ENCODE data around the gene FOXN3. TPM values are rescaled to one million over a fixed set of nuclear protein-coding genes. Genes with fewer than 3 reads are reported as not detected.
"Not testable (repeated sequence)": the region's sequence is repeated elsewhere in the genome, so short reads cannot be mapped to it uniquely, and the experiment has no call there.

FOXN3 gene
- total RNA-seq, 2 donors from 2014 or later: 75.3 to 104 TPM

DNA sequence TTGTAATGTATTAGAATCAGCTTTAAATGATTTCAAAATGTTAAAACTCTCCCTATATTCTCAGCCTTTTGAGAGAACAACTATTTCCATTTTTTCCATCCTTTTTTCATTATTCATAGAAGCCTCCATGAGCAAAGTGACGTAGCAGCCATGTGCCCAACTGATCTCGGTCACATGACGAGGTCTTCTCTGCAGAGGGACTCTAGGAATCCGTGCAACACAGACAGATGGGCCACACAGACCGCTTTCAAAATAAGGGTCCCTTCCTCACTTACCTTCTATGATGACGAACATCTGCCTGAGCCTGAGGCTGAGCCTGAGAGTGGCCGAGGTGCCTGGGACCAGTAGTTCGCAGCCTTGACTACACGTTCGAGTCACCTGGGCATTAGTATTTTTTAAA, 293.8 kb downstream of the FOXN3 start:
- Mint-ChIP-seq H3K36me3 (no peaks in the 10 kb centered on the region), H3K27ac (no peak overlapping the region), H3K9me3 (peaks cover 0 to 5% of the 10 kb centered on the region in 2 donors)
- no peak for ATAC-seq
- DNase-seq (ENCODE audit: low spot score in 2 of 2): no peak

DNA sequence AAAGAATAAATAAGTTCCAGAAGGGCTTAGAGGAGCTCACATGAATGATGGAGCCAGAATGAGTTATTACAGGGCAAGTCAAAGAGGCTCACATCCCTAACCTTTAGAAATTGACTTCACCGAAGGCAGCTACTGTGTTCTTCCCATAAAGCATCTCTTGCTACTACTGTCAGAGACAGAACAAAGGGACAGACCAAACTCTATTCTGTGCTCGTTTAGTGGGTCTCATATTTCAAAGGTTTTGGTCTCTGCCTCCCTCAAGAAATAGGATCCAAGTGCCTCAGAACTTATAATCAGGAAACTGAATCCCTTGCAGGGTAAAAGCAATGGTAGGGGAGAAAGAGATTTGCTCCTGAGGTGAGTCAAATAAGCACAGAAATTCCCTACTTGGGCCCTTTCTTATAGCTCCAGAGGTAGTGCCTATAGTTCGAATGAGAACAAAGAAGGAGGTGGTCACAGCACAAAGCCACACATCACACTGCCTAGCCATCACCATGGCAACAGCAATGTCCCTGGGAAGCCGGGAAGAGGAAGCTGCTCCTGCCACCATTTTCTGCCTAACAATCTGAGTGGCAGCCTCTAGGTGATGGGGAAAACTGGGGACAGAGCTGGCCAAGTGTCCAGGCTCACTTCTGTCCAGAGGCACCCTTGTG, 294.9 kb downstream of the FOXN3 start:
- DNase-seq (ENCODE audit: low spot score in 2 of 2): no peak
- ATAC-seq: no peak
- no peak overlapping the region for H3K27ac Mint-ChIP-seq
- no peaks in the 10 kb centered on the region for H3K36me3 Mint-ChIP-seq
- H3K9me3 Mint-ChIP-seq: peaks cover 0 to 5% of the 10 kb centered on the region in 2 donors

- ATAC-seq: no peak
- Mint-ChIP-seq H3K9me3 (peaks cover 0 to 5% of the 10 kb centered on the region in 2 donors), H3K36me3 (no peaks in the 10 kb centered on the region), H3K27ac (no peak overlapping the region)
- no peak for DNase-seq (ENCODE audit: low spot score in 2 of 2)
Observed at GRCh38 chr14:89117012-89117411, 300.0 kb downstream of the FOXN3 start.

DNA sequence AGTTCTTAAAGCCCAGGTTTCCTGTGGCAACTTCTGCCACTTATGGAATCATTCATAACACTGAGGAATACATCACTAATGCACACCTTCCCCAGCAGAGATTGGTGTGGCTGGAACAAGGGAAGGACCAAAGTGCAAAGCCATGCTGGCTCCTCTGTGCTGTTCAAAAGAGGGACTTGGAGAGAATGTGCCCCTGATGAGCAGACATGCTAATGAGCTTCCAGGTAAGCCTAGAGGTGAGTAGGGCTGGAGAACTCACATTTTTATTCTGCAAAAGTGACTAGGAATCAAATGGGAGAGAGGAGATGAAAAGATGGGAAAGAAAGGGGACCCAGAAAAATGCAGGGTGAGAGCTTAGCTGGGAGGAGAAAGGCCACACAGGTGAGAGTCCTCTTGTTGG, 302.9 kb downstream of the FOXN3 start:
- no peak for DNase-seq (ENCODE audit: low spot score in 2 of 2)
- no peak for ATAC-seq
- H3K9me3 Mint-ChIP-seq: peaks cover 0 to 5% of the 10 kb centered on the region in 2 donors
- no peaks in the 10 kb centered on the region for H3K36me3 Mint-ChIP-seq
- no peak overlapping the region for H3K27ac Mint-ChIP-seq

- H3K36me3 Mint-ChIP-seq: no peaks in the 10 kb centered on the region
- no peaks in the 10 kb centered on the region for H3K9me3 Mint-ChIP-seq
- no peak for ATAC-seq
- no peak overlapping the region for H3K27ac Mint-ChIP-seq
- DNase-seq (ENCODE audit: low spot score in 2 of 2): no peak
Observed at GRCh38 chr14:89112720-89113119, 304.3 kb downstream of the FOXN3 start.

DNA sequence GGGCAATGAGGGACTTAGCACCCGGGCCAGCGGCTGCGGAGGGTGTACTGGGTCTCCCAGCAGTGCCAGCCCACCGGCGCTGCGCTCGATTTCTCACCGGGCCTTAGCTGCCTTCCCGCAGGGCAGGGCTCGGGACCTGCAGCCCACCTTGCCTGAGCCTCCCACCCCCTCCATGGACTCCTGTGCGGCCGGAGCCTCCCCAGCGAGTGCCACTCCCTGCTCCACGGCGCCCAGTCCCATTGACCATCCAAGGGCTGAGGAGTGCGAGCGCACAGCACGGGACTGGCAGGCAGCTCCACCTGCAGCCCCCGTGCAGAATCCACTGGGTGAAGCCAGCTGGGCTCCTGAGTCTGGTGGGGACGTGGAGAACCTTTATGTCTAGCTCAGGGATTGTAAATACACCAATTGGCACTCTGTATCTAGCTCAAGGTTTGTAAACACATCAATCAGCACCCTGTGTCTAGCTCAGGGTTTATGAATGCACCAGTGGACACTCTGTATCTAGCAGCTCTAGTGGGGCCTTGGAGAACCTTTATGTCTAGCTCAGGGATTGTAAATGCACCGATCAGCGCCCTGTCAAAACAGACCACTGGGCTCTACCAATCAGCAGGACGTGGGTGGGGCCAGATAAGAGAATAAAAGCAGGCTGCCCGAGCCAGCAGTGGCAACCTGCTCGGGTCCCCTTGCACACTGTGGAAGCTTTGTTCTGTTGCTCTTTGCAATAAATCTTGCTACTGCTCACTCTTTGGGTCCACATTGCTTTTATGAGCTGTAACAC, 305.1 kb downstream of the FOXN3 start:
- not testable (repeated sequence) for ATAC-seq; H3K9me3 Mint-ChIP-seq; H3K27ac Mint-ChIP-seq; H3K36me3 Mint-ChIP-seq; DNase-seq (ENCODE audit: low spot score in 2 of 2)

- not testable (repeated sequence) for H3K27ac Mint-ChIP-seq; H3K9me3 Mint-ChIP-seq; DNase-seq (ENCODE audit: low spot score in 2 of 2); H3K36me3 Mint-ChIP-seq; ATAC-seq
Observed at GRCh38 chr14:89111232-89111631, 305.8 kb downstream of the FOXN3 start.

- H3K9me3 Mint-ChIP-seq: peaks cover 0 to 4% of the 10 kb centered on the region in 2 donors
- H3K36me3 Mint-ChIP-seq: no peaks in the 10 kb centered on the region
- no peak for DNase-seq (ENCODE audit: low spot score in 2 of 2)
- no peak for ATAC-seq
- H3K27ac Mint-ChIP-seq: no peak overlapping the region
Observed at GRCh38 chr14:89110110-89110509, 306.9 kb downstream of the FOXN3 start.

GRCh38 chr14:89108608-89109007, 308.4 kb downstream of the FOXN3 start:
- no peak for DNase-seq (ENCODE audit: low spot score in 2 of 2)
- Mint-ChIP-seq H3K9me3 (peaks cover 0 to 4% of the 10 kb centered on the region in 2 donors), H3K27ac (no peak overlapping the region), H3K36me3 (peaks cover 0 to 7% of the 10 kb centered on the region in 2 donors)
- no peak for ATAC-seq

GRCh38 chr14:89107626-89108025, 309.4 kb downstream of the FOXN3 start:
- Mint-ChIP-seq H3K36me3 (peaks cover 0 to 7% of the 10 kb centered on the region in 2 donors), H3K9me3 (peaks cover 0 to 4% of the 10 kb centered on the region in 2 donors), H3K27ac (no peak overlapping the region)
- DNase-seq (ENCODE audit: low spot score in 2 of 2): no peak
- ATAC-seq: no peak

Data from activated naive CD4-positive, alpha-beta T cell treated with anti-CD3 and anti-CD28 coated beads, Interleukin-2, amount 50 U/mL, for 72 hours (primary cell).